ENCODE measurements around the gene EMILIN2. TPM values are rescaled to one million over a fixed set of nuclear protein-coding genes. Genes with fewer than 3 reads are reported as not detected.

Gene EMILIN2
- total and polyA plus RNA-seq, 2 of the 8 experiments (the other 6 are each of a cell fraction or from before 2014, with no cell fraction given): 6.0 to 7.5 TPM

DNA sequence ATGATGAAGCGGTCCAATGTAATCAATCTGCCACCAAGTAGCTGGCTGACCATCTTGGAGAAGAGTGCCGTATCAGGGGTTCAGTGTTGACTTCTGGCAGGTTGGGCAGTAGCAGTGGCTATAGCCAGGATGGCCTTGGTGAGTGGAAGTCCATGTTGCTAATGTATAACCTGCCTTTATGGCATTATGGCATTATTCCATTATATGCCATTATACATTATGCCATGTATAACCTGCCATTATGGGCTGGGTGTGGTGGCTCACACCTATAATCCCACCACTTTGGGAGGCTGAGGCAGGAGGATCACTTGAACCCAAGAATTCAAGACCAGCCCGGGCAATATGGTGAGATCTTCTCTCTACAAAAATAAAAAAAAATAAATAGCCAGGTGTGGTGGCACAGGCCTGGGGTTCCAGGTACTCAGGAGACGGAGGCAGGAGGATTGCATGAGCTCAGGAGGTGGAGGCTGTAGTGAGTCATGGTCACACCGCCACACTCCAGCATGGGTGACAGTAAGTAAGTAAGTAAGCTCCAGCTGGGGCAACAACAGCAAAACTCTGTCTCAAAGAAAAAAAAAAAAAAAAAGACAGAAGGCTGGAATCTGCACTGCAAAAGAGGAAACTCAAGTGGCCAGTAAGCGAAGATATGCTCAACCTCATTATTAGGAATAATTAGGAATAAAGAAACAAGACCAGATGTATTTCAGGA is 24.4 kb upstream of the EMILIN2 start (continued):
- TF ChIP-seq RXRA (IDR thresholded peaks at IDR 0.05; ENCODE audit: insufficient read depth, low read depth, low read length): no peak
